HG03460 (cell line): ENCODE results near the gene XAF1.
"Not testable (repeated sequence)": the region's sequence is repeated elsewhere in the genome, so short reads cannot be mapped to it uniquely, and the experiment has no call there.

Experiments
- ATAC-seq: cut with Tn5 transposase; IDR thresholded peaks from one replicate; pipeline ENCODE4 v1.9.1; 2021; ENCODE audit not compliant: unreplicated experiment

The XAF1 gene

GRCh38 chr17:6797718-6798351, 42.0 kb downstream of the XAF1 start:
- no peak for ATAC-seq

GRCh38 chr17:6799738-6800137, 43.9 kb downstream of the XAF1 start:
- no peak for ATAC-seq

- ATAC-seq: no peak
Observed at GRCh38 chr17:6800422-6801027, 44.7 kb downstream of the XAF1 start.

GRCh38 chr17:6811510-6811909, 55.7 kb downstream of the XAF1 start:
- ATAC-seq: no peak

GRCh38 chr17:6812295-6812694, 56.4 kb downstream of the XAF1 start:
- no peak for ATAC-seq

- no peak for ATAC-seq
Observed at GRCh38 chr17:6815775-6816174, 59.9 kb downstream of the XAF1 start.

- ATAC-seq: not testable (repeated sequence)
Observed at GRCh38 chr17:6816368-6816767, 60.5 kb downstream of the XAF1 start.

GRCh38 chr17:6818938-6819337, 63.1 kb downstream of the XAF1 start:
- ATAC-seq: no peak

- ATAC-seq: no peak
Observed at GRCh38 chr17:6823011-6823442, 67.2 kb downstream of the XAF1 start.
